Activated T-helper 1 cell treated with anti-CD3 and anti-CD28 coated beads, Interleukin-12 subunit alpha, Interleukin-12 subunit beta, Interleukin-2, Interleukin-4 antibody, amounts not matched to agents 30 ng/mL and 10 ng/mL and 1 ng/mL, durations not matched to agents 14 hours and 24 hours and 36 hours (primary cell): Measurements from ENCODE around the gene JAKMIP2. TPM values are rescaled to one million over a fixed set of nuclear protein-coding genes. Genes with fewer than 3 reads are reported as not detected.
"Not testable (repeated sequence)": the region's sequence is repeated elsewhere in the genome, so short reads cannot be mapped to it uniquely, and the experiment has no call there.

ENCODE experiments used
- DNase-seq: peaks from one replicate; pipeline ENCODE4 v3.0.0; 2021; ENCODE audit warnings: low spot score
- H3K27ac Mint-ChIP-seq: one replicate; pipeline ENCODE4 v1.8.0; 2021; ENCODE audit warnings: mild to moderate bottlenecking, mixed read lengths
- H3K27me3 Mint-ChIP-seq: one replicate; pipeline ENCODE4 v1.8.0; 2022; ENCODE audit warnings: mild to moderate bottlenecking, moderate library complexity, mixed read lengths; ENCODE audit not compliant: insufficient read depth
- H3K36me3 Mint-ChIP-seq: one replicate; pipeline ENCODE4 v1.8.0; 2021; ENCODE audit warnings: low read depth, mixed read lengths
- H3K4me1 Mint-ChIP-seq: one replicate; pipeline ENCODE4 v1.8.0; 2021; ENCODE audit warnings: low read depth, mixed read lengths
- H3K4me3 Mint-ChIP-seq: one replicate; pipeline ENCODE4 v1.8.0; 2021; ENCODE audit warnings: mild to moderate bottlenecking, moderate library complexity, mixed read lengths
- H3K9me3 Mint-ChIP-seq: one replicate; pipeline ENCODE4 v1.8.0; 2021; ENCODE audit warnings: mixed read lengths
- intact Hi-C: fragments of 100-400 bp; cut with micrococcal nuclease; formaldehyde crosslinking; loops from one replicate; pipeline ENCODE4 v1.15.1; 2024
- total RNA-seq: library from RNA; stranded (reverse); gene quantifications from 2 replicates; pipeline ENCODE4 v1.2.3, GENCODE V29; 2022

Gene JAKMIP2
- total RNA-seq, 1 donor from 2014 or later = 1.1 TPM

GRCh38 chr5:147732291-147732883, 50.1 kb downstream of the JAKMIP2 start:
- Mint-ChIP-seq H3K36me3 (no peaks in the 10 kb centered on the region), H3K27ac (no peak overlapping the region), H3K4me1 (no peaks in the 10 kb centered on the region), H3K27me3 (no peaks in the 10 kb centered on the region), H3K9me3 (peaks cover 4% of the 10 kb centered on the region), H3K4me3 (no peak overlapping the region)
- intact Hi-C loops = no loop called here
- no peak for DNase-seq

GRCh38 chr5:147731431-147732290, 50.9 kb downstream of the JAKMIP2 start:
- no peaks in the 10 kb centered on the region for H3K4me1 Mint-ChIP-seq
- no peak overlapping the region for H3K4me3 Mint-ChIP-seq
- no peak overlapping the region for H3K27ac Mint-ChIP-seq
- intact Hi-C loops = no loop called here
- H3K36me3 Mint-ChIP-seq = no peaks in the 10 kb centered on the region
- H3K9me3 Mint-ChIP-seq = peaks cover 4% of the 10 kb centered on the region
- no peaks in the 10 kb centered on the region for H3K27me3 Mint-ChIP-seq
- no peak for DNase-seq

GRCh38 chr5:147727200-147727599, 55.3 kb downstream of the JAKMIP2 start:
- Mint-ChIP-seq H3K36me3 (no peaks in the 10 kb centered on the region), H3K27me3 (no peaks in the 10 kb centered on the region), H3K4me3 (no peak overlapping the region), H3K27ac (no peak overlapping the region), H3K9me3 (no peaks in the 10 kb centered on the region), H3K4me1 (no peaks in the 10 kb centered on the region)
- no peak for DNase-seq
- intact Hi-C loops = no loop called here

GRCh38 chr5:147721191-147721960, 61.2 kb downstream of the JAKMIP2 start:
- intact Hi-C loops, H3K27ac Mint-ChIP-seq, H3K4me3 Mint-ChIP-seq, H3K36me3 Mint-ChIP-seq, H3K27me3 Mint-ChIP-seq, H3K4me1 Mint-ChIP-seq, H3K9me3 Mint-ChIP-seq, DNase-seq: not testable (repeated sequence)

GRCh38 chr5:147713550-147714295, 68.8 kb downstream of the JAKMIP2 start:
- intact Hi-C loops = no loop called here
- Mint-ChIP-seq H3K27ac (no peak overlapping the region), H3K4me3 (no peak overlapping the region), H3K36me3 (no peaks in the 10 kb centered on the region), H3K27me3 (no peaks in the 10 kb centered on the region), H3K4me1 (no peaks in the 10 kb centered on the region), H3K9me3 (no peaks in the 10 kb centered on the region)
- no peak for DNase-seq

- no peaks in the 10 kb centered on the region for H3K36me3 Mint-ChIP-seq
- intact Hi-C loops = no loop called here
- no peak for DNase-seq
- no peaks in the 10 kb centered on the region for H3K9me3 Mint-ChIP-seq
- H3K4me3 Mint-ChIP-seq = no peak overlapping the region
- H3K4me1 Mint-ChIP-seq = no peaks in the 10 kb centered on the region
- H3K27ac Mint-ChIP-seq = no peak overlapping the region
- no peaks in the 10 kb centered on the region for H3K27me3 Mint-ChIP-seq
Observed at GRCh38 chr5:147712598-147712997, 69.9 kb downstream of the JAKMIP2 start.

- no peak overlapping the region for H3K27ac Mint-ChIP-seq
- no peaks in the 10 kb centered on the region for H3K9me3 Mint-ChIP-seq
Observed at GRCh38 chr5:147712019-147712418, 70.5 kb downstream of the JAKMIP2 start.

GRCh38 chr5:147711019-147711418, 71.5 kb downstream of the JAKMIP2 start:
- Mint-ChIP-seq H3K27me3 (no peaks in the 10 kb centered on the region), H3K27ac (no peak overlapping the region), H3K4me3 (no peak overlapping the region), H3K9me3 (no peaks in the 10 kb centered on the region), H3K4me1 (no peaks in the 10 kb centered on the region), H3K36me3 (no peaks in the 10 kb centered on the region)
- intact Hi-C loops = no loop called here
- no peak for DNase-seq

More at GRCh38 chr5:147712019-147712418, 70.5 kb downstream of the JAKMIP2 start:
- H3K4me1 Mint-ChIP-seq = no peaks in the 10 kb centered on the region
- H3K27me3 Mint-ChIP-seq = no peaks in the 10 kb centered on the region
- no peaks in the 10 kb centered on the region for H3K36me3 Mint-ChIP-seq
- DNase-seq = no peak
- no peak overlapping the region for H3K4me3 Mint-ChIP-seq
- intact Hi-C loops = no loop called here

GRCh38 chr5:147708708-147709107, 73.8 kb downstream of the JAKMIP2 start:
- Mint-ChIP-seq H3K4me1 (no peaks in the 10 kb centered on the region), H3K27me3 (no peaks in the 10 kb centered on the region), H3K36me3 (no peaks in the 10 kb centered on the region), H3K4me3 (no peak overlapping the region), H3K9me3 (no peaks in the 10 kb centered on the region), H3K27ac (no peak overlapping the region)
- DNase-seq = no peak
- intact Hi-C loops = no loop called here

GRCh38 chr5:147704544-147704943, 78.0 kb downstream of the JAKMIP2 start:
- Mint-ChIP-seq H3K27ac (no peak overlapping the region), H3K27me3 (no peaks in the 10 kb centered on the region), H3K36me3 (no peaks in the 10 kb centered on the region), H3K9me3 (no peaks in the 10 kb centered on the region), H3K4me3 (no peak overlapping the region), H3K4me1 (no peaks in the 10 kb centered on the region)
- intact Hi-C loops = no loop called here
- DNase-seq = no peak

GRCh38 chr5:147701468-147701867, 81.1 kb downstream of the JAKMIP2 start:
- Mint-ChIP-seq H3K27me3 (no peaks in the 10 kb centered on the region), H3K4me3 (no peak overlapping the region), H3K4me1 (no peaks in the 10 kb centered on the region), H3K27ac (no peak overlapping the region), H3K36me3 (peaks cover 3% of the 10 kb centered on the region), H3K9me3 (peaks cover 21% of the 10 kb centered on the region)
- no peak for DNase-seq
- intact Hi-C loops = no loop called here

GRCh38 chr5:147699496-147700088, 82.9 kb downstream of the JAKMIP2 start:
- H3K36me3 Mint-ChIP-seq = peaks cover 3% of the 10 kb centered on the region
- H3K27ac Mint-ChIP-seq = no peak overlapping the region
- DNase-seq = no peak
- intact Hi-C loops = no loop called here
- no peaks in the 10 kb centered on the region for H3K4me1 Mint-ChIP-seq
- no peaks in the 10 kb centered on the region for H3K27me3 Mint-ChIP-seq
- peaks cover 21% of the 10 kb centered on the region for H3K9me3 Mint-ChIP-seq
- no peak overlapping the region for H3K4me3 Mint-ChIP-seq
